Uterus (tissue), 2 donors: ENCODE results near the gene SIMC1.

Source experiments
- CTCF ChIP-seq, 4 experiments: fragments of 200-600 bp in 2 of 4; fragments of 450-650 bp in 2 of 4; sonication (generic) in 2 of 4; IDR thresholded peaks; one replicate each; pipeline ENCODE4 v1.5.1; 2016 to 2019; ENCODE audit warnings: antibody characterized with exemption in 4 of 4, mild to moderate bottlenecking in 2 of 4, moderate library complexity in 1 of 4
- POLR2A ChIP-seq, 2 donors: fragments of 450-650 bp; IDR thresholded peaks; one replicate each; pipeline ENCODE4 v1.6.1; 2016; ENCODE audit warnings: antibody characterized with exemption in 2 of 2, mild to moderate bottlenecking in 1 of 2, moderate library complexity in 1 of 2

GRCh38 chr5:176384991-176385390 lies 146.8 kb downstream of the SIMC1 start:
- TF ChIP-seq CTCF (IDR thresholded peaks at IDR 0.05) = no peak
- TF ChIP-seq POLR2A (IDR thresholded peaks at IDR 0.05) = no peak
